Panc1 (cell line): Measurements from ENCODE around the gene NOPCHAP1.

Experiments
- POLR2AphosphoS5 ChIP-seq: IDR thresholded peaks from 2 replicates; pipeline ENCODE4 v1.6.1; 2012; ENCODE audit warnings: mild to moderate bottlenecking, low read depth, low read length, moderate library complexity
- TCF7L2 ChIP-seq: IDR thresholded peaks from 2 replicates; pipeline ENCODE4 v1.6.1; 2011; ENCODE audit warnings: mild to moderate bottlenecking, low read depth, low read length, inconsistent platforms
- TF ChIP-seq, protein P1 (sequence below): fragments of 450-650 bp; IDR thresholded peaks from 2 replicates; pipeline ENCODE4 v1.5.1; 2017; ENCODE audit warnings: mild to moderate bottlenecking
- TF ChIP-seq, protein P2 (sequence below), 2 experiments: IDR thresholded peaks; 2 replicates each; pipeline ENCODE4 v1.6.1; 2011 to 2012; ENCODE audit warnings: low read depth in 2 of 2, control low read depth in 1 of 2, low read length in 1 of 2, mild to moderate bottlenecking in 1 of 2, moderate library complexity in 1 of 2; ENCODE audit not compliant: insufficient read depth in 1 of 2

DNA sequence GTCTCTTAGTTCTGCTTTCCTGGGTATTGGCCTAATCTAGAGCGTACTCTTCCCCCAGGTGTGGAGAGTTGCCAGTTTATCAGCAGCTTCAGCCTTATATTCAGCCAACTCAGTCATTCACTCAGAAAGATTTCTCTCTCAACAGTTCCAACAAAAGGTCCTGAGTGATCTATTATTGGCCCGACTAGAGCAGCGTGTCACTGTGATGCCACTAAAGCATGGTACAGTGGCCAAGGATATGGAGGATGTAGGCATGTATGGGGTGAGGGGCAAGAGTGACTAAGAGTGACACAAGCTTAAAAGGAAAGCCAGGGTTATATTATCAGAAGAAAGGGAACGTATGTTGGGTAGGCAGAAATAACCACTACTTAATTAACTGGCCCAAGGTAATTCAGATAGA is 4.8 kb downstream of the NOPCHAP1 start:
- TF ChIP-seq, protein P1, sequence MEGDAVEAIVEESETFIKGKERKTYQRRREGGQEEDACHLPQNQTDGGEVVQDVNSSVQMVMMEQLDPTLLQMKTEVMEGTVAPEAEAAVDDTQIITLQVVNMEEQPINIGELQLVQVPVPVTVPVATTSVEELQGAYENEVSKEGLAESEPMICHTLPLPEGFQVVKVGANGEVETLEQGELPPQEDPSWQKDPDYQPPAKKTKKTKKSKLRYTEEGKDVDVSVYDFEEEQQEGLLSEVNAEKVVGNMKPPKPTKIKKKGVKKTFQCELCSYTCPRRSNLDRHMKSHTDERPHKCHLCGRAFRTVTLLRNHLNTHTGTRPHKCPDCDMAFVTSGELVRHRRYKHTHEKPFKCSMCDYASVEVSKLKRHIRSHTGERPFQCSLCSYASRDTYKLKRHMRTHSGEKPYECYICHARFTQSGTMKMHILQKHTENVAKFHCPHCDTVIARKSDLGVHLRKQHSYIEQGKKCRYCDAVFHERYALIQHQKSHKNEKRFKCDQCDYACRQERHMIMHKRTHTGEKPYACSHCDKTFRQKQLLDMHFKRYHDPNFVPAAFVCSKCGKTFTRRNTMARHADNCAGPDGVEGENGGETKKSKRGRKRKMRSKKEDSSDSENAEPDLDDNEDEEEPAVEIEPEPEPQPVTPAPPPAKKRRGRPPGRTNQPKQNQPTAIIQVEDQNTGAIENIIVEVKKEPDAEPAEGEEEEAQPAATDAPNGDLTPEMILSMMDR = no peak
- TF ChIP-seq, protein P2, sequence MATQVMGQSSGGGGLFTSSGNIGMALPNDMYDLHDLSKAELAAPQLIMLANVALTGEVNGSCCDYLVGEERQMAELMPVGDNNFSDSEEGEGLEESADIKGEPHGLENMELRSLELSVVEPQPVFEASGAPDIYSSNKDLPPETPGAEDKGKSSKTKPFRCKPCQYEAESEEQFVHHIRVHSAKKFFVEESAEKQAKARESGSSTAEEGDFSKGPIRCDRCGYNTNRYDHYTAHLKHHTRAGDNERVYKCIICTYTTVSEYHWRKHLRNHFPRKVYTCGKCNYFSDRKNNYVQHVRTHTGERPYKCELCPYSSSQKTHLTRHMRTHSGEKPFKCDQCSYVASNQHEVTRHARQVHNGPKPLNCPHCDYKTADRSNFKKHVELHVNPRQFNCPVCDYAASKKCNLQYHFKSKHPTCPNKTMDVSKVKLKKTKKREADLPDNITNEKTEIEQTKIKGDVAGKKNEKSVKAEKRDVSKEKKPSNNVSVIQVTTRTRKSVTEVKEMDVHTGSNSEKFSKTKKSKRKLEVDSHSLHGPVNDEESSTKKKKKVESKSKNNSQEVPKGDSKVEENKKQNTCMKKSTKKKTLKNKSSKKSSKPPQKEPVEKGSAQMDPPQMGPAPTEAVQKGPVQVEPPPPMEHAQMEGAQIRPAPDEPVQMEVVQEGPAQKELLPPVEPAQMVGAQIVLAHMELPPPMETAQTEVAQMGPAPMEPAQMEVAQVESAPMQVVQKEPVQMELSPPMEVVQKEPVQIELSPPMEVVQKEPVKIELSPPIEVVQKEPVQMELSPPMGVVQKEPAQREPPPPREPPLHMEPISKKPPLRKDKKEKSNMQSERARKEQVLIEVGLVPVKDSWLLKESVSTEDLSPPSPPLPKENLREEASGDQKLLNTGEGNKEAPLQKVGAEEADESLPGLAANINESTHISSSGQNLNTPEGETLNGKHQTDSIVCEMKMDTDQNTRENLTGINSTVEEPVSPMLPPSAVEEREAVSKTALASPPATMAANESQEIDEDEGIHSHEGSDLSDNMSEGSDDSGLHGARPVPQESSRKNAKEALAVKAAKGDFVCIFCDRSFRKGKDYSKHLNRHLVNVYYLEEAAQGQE (IDR thresholded peaks at IDR 0.05; ENCODE audit: insufficient read depth in 1 of 2, low read depth in 2 of 2, low read length in 1 of 2) = no peak
- no peak for TF ChIP-seq TCF7L2
- TF ChIP-seq POLR2AphosphoS5 = no peak
